ENCODE data around the gene ANKRD29. TPM values are rescaled to one million over a fixed set of nuclear protein-coding genes. Genes with fewer than 3 reads are reported as not detected.

ANKRD29 gene
- total RNA-seq, 1 experiment from 2014 or later, result 8.2 TPM

DNA sequence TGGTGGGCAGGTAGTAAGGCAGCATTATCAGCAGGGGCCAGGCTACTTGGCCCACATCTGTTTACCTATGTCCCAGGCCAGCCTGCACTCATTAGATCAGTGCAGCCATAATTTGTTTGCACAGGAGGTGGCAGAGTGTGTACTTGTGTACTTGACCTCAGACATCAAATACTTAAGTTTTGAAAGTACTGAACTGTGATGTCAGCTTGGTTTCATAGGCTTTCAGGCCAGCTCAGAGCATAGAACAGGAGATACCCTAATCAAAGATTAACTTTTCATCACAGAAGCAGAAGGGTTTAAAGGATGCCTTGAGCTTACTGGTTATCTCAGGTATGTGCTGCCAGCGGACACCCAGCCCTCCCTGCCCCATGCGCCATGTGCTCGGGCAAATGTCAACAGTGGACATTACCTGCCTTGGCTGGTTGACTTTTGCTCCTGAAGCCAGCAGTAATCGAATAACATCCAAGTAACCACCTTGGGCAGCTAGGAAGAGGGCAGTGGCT lies 33.2 kb downstream of the ANKRD29 start:
- TF ChIP-seq, protein P1, sequence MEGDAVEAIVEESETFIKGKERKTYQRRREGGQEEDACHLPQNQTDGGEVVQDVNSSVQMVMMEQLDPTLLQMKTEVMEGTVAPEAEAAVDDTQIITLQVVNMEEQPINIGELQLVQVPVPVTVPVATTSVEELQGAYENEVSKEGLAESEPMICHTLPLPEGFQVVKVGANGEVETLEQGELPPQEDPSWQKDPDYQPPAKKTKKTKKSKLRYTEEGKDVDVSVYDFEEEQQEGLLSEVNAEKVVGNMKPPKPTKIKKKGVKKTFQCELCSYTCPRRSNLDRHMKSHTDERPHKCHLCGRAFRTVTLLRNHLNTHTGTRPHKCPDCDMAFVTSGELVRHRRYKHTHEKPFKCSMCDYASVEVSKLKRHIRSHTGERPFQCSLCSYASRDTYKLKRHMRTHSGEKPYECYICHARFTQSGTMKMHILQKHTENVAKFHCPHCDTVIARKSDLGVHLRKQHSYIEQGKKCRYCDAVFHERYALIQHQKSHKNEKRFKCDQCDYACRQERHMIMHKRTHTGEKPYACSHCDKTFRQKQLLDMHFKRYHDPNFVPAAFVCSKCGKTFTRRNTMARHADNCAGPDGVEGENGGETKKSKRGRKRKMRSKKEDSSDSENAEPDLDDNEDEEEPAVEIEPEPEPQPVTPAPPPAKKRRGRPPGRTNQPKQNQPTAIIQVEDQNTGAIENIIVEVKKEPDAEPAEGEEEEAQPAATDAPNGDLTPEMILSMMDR (IDR thresholded peaks at IDR 0.05; ENCODE audit: insufficient read depth in 1 of 2, low read depth in 1 of 2, low read length in 1 of 2, severe bottlenecking in 1 of 2, unreplicated experiment in 1 of 2), result no peak
- Mint-ChIP-seq H3K36me3 (ENCODE audit: insufficient read depth, unreplicated experiment) (peaks cover 6% of the 10 kb centered on the region), H3K27ac (ENCODE audit: unreplicated experiment) (no peak overlapping the region), H3K9me3 (ENCODE audit: unreplicated experiment) (no peaks in the 10 kb centered on the region), H3K27me3 (ENCODE audit: insufficient read depth, unreplicated experiment) (no peaks in the 10 kb centered on the region), H3K4me1 (ENCODE audit: low read depth, unreplicated experiment) (no peaks in the 10 kb centered on the region), H3K4me3 (ENCODE audit: unreplicated experiment) (no peak overlapping the region)
- ChIA-PET CTCF (interaction anchor here (0.6 to 1.1 kb wide), 4 partner anchors 21 to 442 kb away, joined by 4 to 14 read pairs (median 6); no protein-coding TSS in a partner anchor), POLR2A (interaction anchor here (0.6 kb wide), 1 partner anchor 132 kb away, joined by 3 read pairs; no protein-coding TSS in a partner anchor)
- intact Hi-C loops (cut with micrococcal nuclease; ENCODE audit: unreplicated experiment), result loop anchor here (1.0 to 5.0 kb wide), 2 partner anchors 33 to 53 kb away; partner anchors contain the start of gene ANKRD29
- H3K4me3 ChIP-seq (ENCODE audit: low read depth, low read length), result no peak overlapping the region
- no peaks in the 10 kb centered on the region for H3K36me3 ChIP-seq (ENCODE audit: control insufficient read depth, insufficient read depth, low read length)
- no peaks in the 10 kb centered on the region for H3K9me3 ChIP-seq
- H3K27me3 ChIP-seq (replicated peaks; ENCODE audit: control insufficient read depth, insufficient read depth, low read length), result no peaks in the 10 kb centered on the region
- peaks cover 10% of the 10 kb centered on the region for H3K4me1 ChIP-seq
- BruUV-seq (replicated peaks), result no TSS peak
- DNase-seq, result peak; percentile 50 to 58

DNA sequence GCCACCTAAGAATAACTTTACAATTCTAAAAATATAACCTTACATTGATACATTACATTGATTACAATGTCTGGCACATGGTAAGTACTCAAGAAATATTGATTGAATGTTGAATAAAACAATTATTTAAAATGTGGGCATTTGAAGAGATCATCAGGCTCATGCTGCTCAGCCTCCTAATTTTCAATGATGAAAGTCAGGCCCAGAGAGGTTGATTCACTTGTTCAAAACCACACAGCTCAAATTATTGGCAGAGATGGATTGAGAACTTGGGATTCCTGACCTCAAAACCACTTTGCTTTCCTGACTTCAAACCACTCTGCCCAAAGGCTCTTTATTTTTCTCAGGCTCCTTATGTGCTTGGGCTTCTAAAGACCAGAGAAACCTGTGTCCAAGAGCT lies 34.7 kb downstream of the ANKRD29 start:
- POLR2A ChIA-PET, result no interaction called here
- Mint-ChIP-seq H3K27me3 (ENCODE audit: insufficient read depth, unreplicated experiment) (no peaks in the 10 kb centered on the region), H3K9me3 (ENCODE audit: unreplicated experiment) (no peaks in the 10 kb centered on the region), H3K27ac (ENCODE audit: unreplicated experiment) (no peak overlapping the region), H3K4me3 (ENCODE audit: unreplicated experiment) (no peak overlapping the region), H3K36me3 (ENCODE audit: insufficient read depth, unreplicated experiment) (peaks cover 6% of the 10 kb centered on the region), H3K4me1 (ENCODE audit: low read depth, unreplicated experiment) (no peaks in the 10 kb centered on the region)
- intact Hi-C loops (cut with micrococcal nuclease; ENCODE audit: unreplicated experiment), result loop anchor here (5.0 kb wide), 1 partner anchor 54 kb away; no protein-coding TSS in a partner anchor
- H3K4me1 ChIP-seq, result peaks cover 10% of the 10 kb centered on the region
- no peaks in the 10 kb centered on the region for H3K9me3 ChIP-seq
- TF ChIP-seq, protein P1 (IDR thresholded peaks at IDR 0.05; ENCODE audit: insufficient read depth in 1 of 2, low read depth in 1 of 2, low read length in 1 of 2, severe bottlenecking in 1 of 2, unreplicated experiment in 1 of 2), result no peak
- no peaks in the 10 kb centered on the region for H3K27me3 ChIP-seq (replicated peaks; ENCODE audit: control insufficient read depth, insufficient read depth, low read length)
- no peak for DNase-seq
- BruUV-seq (replicated peaks), result no TSS peak
- CTCF ChIA-PET, result interaction anchor here (1.5 kb wide), 1 partner anchor 75 kb away, joined by 6 read pairs; no protein-coding TSS in a partner anchor
- no peaks in the 10 kb centered on the region for H3K36me3 ChIP-seq (ENCODE audit: control insufficient read depth, insufficient read depth, low read length)
- H3K4me3 ChIP-seq (ENCODE audit: low read depth, low read length), result no peak overlapping the region

DNA sequence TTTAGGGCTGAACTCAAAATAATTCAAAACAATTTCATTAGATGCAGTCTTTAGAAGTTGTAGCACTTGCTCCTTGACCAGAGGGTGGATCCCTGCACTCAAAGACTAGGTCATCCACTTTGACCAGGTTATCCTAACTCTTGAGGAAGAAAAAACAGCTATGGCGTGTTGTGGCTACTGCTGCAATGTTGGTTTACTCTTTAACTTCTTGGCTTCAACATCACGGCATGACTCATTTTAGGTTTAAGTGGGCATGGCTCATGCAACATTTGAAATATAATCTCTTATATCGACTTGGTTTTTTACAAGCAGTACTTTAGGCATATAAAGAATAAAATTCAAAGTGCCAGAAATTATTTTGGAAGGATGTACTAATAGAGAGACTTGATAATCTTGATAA lies 35.4 kb downstream of the ANKRD29 start:
- no TSS peak for BruUV-seq (replicated peaks)
- Histone ChIP-seq H3K36me3 (ENCODE audit: control insufficient read depth, insufficient read depth, low read length) (no peaks in the 10 kb centered on the region), H3K27me3 (replicated peaks; ENCODE audit: control insufficient read depth, insufficient read depth, low read length) (no peaks in the 10 kb centered on the region), H3K9me3 (no peaks in the 10 kb centered on the region), H3K4me1 (peaks cover 10% of the 10 kb centered on the region), H3K4me3 (ENCODE audit: low read depth, low read length) (no peak overlapping the region)
- no peaks in the 10 kb centered on the region for H3K27me3 Mint-ChIP-seq (ENCODE audit: insufficient read depth, unreplicated experiment)
- CTCF ChIA-PET, result interaction anchor here (1.5 kb wide), 1 partner anchor 76 kb away, joined by 6 read pairs; no protein-coding TSS in a partner anchor
- POLR2A ChIA-PET, result no interaction called here
- no peak overlapping the region for H3K4me3 Mint-ChIP-seq (ENCODE audit: unreplicated experiment)
- H3K9me3 Mint-ChIP-seq (ENCODE audit: unreplicated experiment), result no peaks in the 10 kb centered on the region
- TF ChIP-seq, protein P1 (IDR thresholded peaks at IDR 0.05; ENCODE audit: insufficient read depth in 1 of 2, low read depth in 1 of 2, low read length in 1 of 2, severe bottlenecking in 1 of 2, unreplicated experiment in 1 of 2), result no peak
- peaks cover 6% of the 10 kb centered on the region for H3K36me3 Mint-ChIP-seq (ENCODE audit: insufficient read depth, unreplicated experiment)
- no peak overlapping the region for H3K27ac Mint-ChIP-seq (ENCODE audit: unreplicated experiment)
- H3K4me1 Mint-ChIP-seq (ENCODE audit: low read depth, unreplicated experiment), result no peaks in the 10 kb centered on the region
- DNase-seq, result no peak
- intact Hi-C loops (cut with micrococcal nuclease; ENCODE audit: unreplicated experiment), result loop anchor here (5.0 kb wide), 1 partner anchor 55 kb away; no protein-coding TSS in a partner anchor

All from Caco-2 (cell line).